SK-N-MC (cell line): ENCODE measurements around the gene ESM1.
"Not testable (repeated sequence)": the region's sequence is repeated elsewhere in the genome, so short reads cannot be mapped to it uniquely, and the experiment has no call there.

Experiments used
- DNase-seq: peaks from one replicate; pipeline ENCODE4 v3.0.0-alpha.2; 2011; ENCODE audit warnings: low read depth, low spot score
- H3K27ac ChIP-seq: fragments of 200-600 bp; sonication (generic); 2 replicates; pipeline ENCODE4 v1.5.1; 2016; ENCODE audit warnings: mixed run types
- H3K36me3 ChIP-seq: fragments of 200-600 bp; sonication (generic); 2 replicates; pipeline ENCODE4 v1.6.1; 2017; ENCODE audit warnings: antibody characterized with exemption, low read length, mixed read lengths; ENCODE audit not compliant: insufficient read depth
- H3K4me3 ChIP-seq: fragments of 200-600 bp; sonication (generic); 2 replicates; pipeline ENCODE4 v1.5.1; 2016
- H3K9ac ChIP-seq: fragments of 200-600 bp; sonication (generic); 2 replicates; pipeline ENCODE4 v1.8.0; 2017; ENCODE audit warnings: mixed run types, mixed read lengths; ENCODE audit not compliant: insufficient read length
- H3K9me3 ChIP-seq: fragments of 200-600 bp; sonication (generic); 2 replicates; pipeline ENCODE4 v1.6.1; 2017; ENCODE audit warnings: low read depth, mild to moderate bottlenecking, antibody characterized with exemption, low read length, moderate library complexity, mixed read lengths
- EZH2 ChIP-seq: fragments of 200-600 bp; sonication (generic); IDR thresholded peaks from one replicate; pipeline ENCODE4 v1.6.1; 2017; ENCODE audit warnings: antibody characterized with exemption
- FOXP2 ChIP-seq: optimal IDR thresholded peaks from 2 replicates; pipeline ENCODE3; 2011; ENCODE audit warnings: mild to moderate bottlenecking, moderate library complexity; ENCODE audit not compliant: insufficient read depth; ENCODE audit errors: extremely low read length, control extremely low read depth
- POLR2AphosphoS5 ChIP-seq: IDR thresholded peaks from 2 replicates; pipeline ENCODE4 v1.6.1; 2012; ENCODE audit warnings: mild to moderate bottlenecking, low read depth, low read length, borderline replicate concordance

Gene ESM1

GRCh38 chr5:55021410-55021809, 36.0 kb upstream of the ESM1 start:
- no peak overlapping the region for H3K9ac ChIP-seq
- H3K9me3 ChIP-seq: no peaks in the 10 kb centered on the region
- no peaks in the 10 kb centered on the region for H3K36me3 ChIP-seq
- TF ChIP-seq POLR2AphosphoS5 (no peak), FOXP2 (no peak), EZH2 (no peak)
- no peak overlapping the region for H3K4me3 ChIP-seq
- no peak for DNase-seq
- H3K27ac ChIP-seq: no peak overlapping the region

GRCh38 chr5:55010149-55010548, 24.8 kb upstream of the ESM1 start:
- H3K36me3 ChIP-seq, DNase-seq, H3K4me3 ChIP-seq: not testable (repeated sequence)

GRCh38 chr5:55004729-55005128, 19.3 kb upstream of the ESM1 start:
- Histone ChIP-seq H3K9me3 (no peaks in the 10 kb centered on the region), H3K4me3 (no peak overlapping the region), H3K9ac (no peak overlapping the region), H3K27ac (no peak overlapping the region), H3K36me3 (no peaks in the 10 kb centered on the region)
- TF ChIP-seq POLR2AphosphoS5 (no peak), FOXP2 (no peak), EZH2 (no peak)
- no peak for DNase-seq

More at GRCh38 chr5:55010149-55010548, 24.8 kb upstream of the ESM1 start:
- H3K27ac ChIP-seq, H3K9ac ChIP-seq, H3K9me3 ChIP-seq: not testable (repeated sequence)

GRCh38 chr5:55003432-55004065, 18.2 kb upstream of the ESM1 start:
- H3K9me3 ChIP-seq: no peaks in the 10 kb centered on the region
- no peak overlapping the region for H3K9ac ChIP-seq
- H3K4me3 ChIP-seq: no peak overlapping the region
- no peak for DNase-seq
- no peaks in the 10 kb centered on the region for H3K36me3 ChIP-seq
- no peak overlapping the region for H3K27ac ChIP-seq
- no peak for TF ChIP-seq POLR2AphosphoS5
- TF ChIP-seq FOXP2: no peak
- no peak for TF ChIP-seq EZH2

- H3K36me3 ChIP-seq, H3K9me3 ChIP-seq, H3K4me3 ChIP-seq, DNase-seq, H3K27ac ChIP-seq, H3K9ac ChIP-seq: not testable (repeated sequence)
Measured at GRCh38 chr5:55002166-55002565, 16.8 kb upstream of the ESM1 start.

GRCh38 chr5:54997081-54997480, 11.7 kb upstream of the ESM1 start:
- DNase-seq: no peak
- Histone ChIP-seq H3K36me3 (no peaks in the 10 kb centered on the region), H3K4me3 (no peak overlapping the region), H3K9me3 (no peaks in the 10 kb centered on the region), H3K9ac (no peak overlapping the region), H3K27ac (no peak overlapping the region)
- TF ChIP-seq FOXP2: no peak

GRCh38 chr5:54996466-54996865, 11.1 kb upstream of the ESM1 start:
- no peak overlapping the region for H3K4me3 ChIP-seq
- H3K9me3 ChIP-seq: no peaks in the 10 kb centered on the region
- H3K9ac ChIP-seq: no peak overlapping the region
- no peaks in the 10 kb centered on the region for H3K36me3 ChIP-seq
- TF ChIP-seq EZH2: no peak
- TF ChIP-seq FOXP2: no peak
- no peak for TF ChIP-seq POLR2AphosphoS5
- DNase-seq: no peak
- no peak overlapping the region for H3K27ac ChIP-seq

- TF ChIP-seq POLR2AphosphoS5: no peak
- no peak for TF ChIP-seq FOXP2
- no peak for TF ChIP-seq EZH2
- no peak overlapping the region for H3K9ac ChIP-seq
- no peaks in the 10 kb centered on the region for H3K9me3 ChIP-seq
- H3K27ac ChIP-seq: no peak overlapping the region
- H3K4me3 ChIP-seq: no peak overlapping the region
- H3K36me3 ChIP-seq: no peaks in the 10 kb centered on the region
- DNase-seq: no peak
Measured at GRCh38 chr5:54995168-54995567, 9.8 kb upstream of the ESM1 start.

- no peak for DNase-seq
- H3K9me3 ChIP-seq: no peaks in the 10 kb centered on the region
- no peak overlapping the region for H3K9ac ChIP-seq
- no peak for TF ChIP-seq FOXP2
- TF ChIP-seq EZH2: no peak
- no peak for TF ChIP-seq POLR2AphosphoS5
- no peak overlapping the region for H3K4me3 ChIP-seq
- H3K36me3 ChIP-seq: no peaks in the 10 kb centered on the region
- H3K27ac ChIP-seq: no peak overlapping the region
Measured at GRCh38 chr5:54994628-54995027, 9.2 kb upstream of the ESM1 start.

- DNase-seq: no peak
- Histone ChIP-seq H3K9ac (no peak overlapping the region), H3K9me3 (no peaks in the 10 kb centered on the region), H3K36me3 (no peaks in the 10 kb centered on the region), H3K27ac (no peak overlapping the region), H3K4me3 (no peak overlapping the region)
- TF ChIP-seq POLR2AphosphoS5 (no peak), EZH2 (no peak), FOXP2 (no peak)
Measured at GRCh38 chr5:54993318-54993717, 7.9 kb upstream of the ESM1 start.
